ENCODE data around the gene SORCS2. TPM values are rescaled to one million over a fixed set of nuclear protein-coding genes. Genes with fewer than 3 reads are reported as not detected.

The SORCS2 gene
- total RNA-seq, 1 donor from 2014 or later, result 7.2 TPM

DNA sequence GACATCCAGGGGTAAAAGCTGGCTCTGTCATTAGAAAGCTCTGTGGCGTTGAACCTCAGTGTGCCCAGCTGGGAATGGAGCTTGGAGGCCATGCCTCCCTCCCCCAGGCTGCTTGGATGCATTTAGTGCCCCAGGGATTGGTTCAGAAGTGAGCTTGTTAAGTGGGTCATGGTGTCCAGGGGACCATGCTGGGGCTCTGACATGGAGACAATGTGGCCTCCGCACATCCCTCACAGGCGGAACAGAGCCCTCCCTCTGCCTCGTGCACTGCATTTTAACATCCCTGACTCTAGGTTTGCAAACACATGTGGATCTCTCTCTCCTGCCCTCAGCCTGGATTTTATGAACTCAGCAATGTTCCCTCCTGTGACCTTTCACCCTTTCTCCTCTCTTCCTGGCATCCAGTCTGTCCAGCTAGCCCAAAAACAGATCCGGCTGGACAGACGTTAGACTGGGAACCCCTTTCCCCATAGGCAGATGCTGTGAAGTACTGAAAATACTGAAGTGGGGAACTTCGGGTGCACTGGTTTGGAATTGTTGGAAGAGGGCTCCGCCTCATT, 81.5 kb downstream of the SORCS2 start:
- intact Hi-C loops (cut with DNase I), result no loop called here
- TF ChIP-seq, protein P1, sequence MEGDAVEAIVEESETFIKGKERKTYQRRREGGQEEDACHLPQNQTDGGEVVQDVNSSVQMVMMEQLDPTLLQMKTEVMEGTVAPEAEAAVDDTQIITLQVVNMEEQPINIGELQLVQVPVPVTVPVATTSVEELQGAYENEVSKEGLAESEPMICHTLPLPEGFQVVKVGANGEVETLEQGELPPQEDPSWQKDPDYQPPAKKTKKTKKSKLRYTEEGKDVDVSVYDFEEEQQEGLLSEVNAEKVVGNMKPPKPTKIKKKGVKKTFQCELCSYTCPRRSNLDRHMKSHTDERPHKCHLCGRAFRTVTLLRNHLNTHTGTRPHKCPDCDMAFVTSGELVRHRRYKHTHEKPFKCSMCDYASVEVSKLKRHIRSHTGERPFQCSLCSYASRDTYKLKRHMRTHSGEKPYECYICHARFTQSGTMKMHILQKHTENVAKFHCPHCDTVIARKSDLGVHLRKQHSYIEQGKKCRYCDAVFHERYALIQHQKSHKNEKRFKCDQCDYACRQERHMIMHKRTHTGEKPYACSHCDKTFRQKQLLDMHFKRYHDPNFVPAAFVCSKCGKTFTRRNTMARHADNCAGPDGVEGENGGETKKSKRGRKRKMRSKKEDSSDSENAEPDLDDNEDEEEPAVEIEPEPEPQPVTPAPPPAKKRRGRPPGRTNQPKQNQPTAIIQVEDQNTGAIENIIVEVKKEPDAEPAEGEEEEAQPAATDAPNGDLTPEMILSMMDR (IDR thresholded peaks at IDR 0.05), result no peak
- no peak overlapping the region for H3K4me3 ChIP-seq
- no peak overlapping the region for H3K27ac ChIP-seq
- no peaks in the 10 kb centered on the region for H3K4me1 ChIP-seq
- ATAC-seq, result no peak
- DNase-seq, result no peak
- H3K9me3 ChIP-seq, result no peaks in the 10 kb centered on the region
- no peaks in the 10 kb centered on the region for H3K27me3 ChIP-seq
- H3K36me3 ChIP-seq, result no peaks in the 10 kb centered on the region

DNA sequence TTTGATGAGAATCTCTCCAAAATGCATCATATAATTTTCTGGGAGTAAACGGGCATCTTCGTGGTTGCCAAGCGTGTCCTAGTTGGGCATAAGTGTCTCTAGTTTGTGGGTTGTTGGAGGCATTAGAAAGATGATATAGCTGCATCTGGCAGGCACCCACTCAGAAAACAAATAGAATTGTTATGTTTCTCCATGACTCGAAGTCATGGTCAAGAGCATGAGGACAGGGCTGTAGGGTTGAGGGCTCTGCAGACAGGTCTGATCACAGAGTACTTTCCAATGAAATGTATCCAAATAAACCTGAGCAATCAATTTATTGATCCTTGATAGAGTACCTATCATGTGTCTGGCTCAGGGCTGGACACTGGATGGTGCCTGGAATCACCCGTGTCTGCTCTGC, 82.7 kb downstream of the SORCS2 start:
- H3K4me1 ChIP-seq, result no peaks in the 10 kb centered on the region
- H3K36me3 ChIP-seq, result no peaks in the 10 kb centered on the region
- no peaks in the 10 kb centered on the region for H3K9me3 ChIP-seq
- H3K27me3 ChIP-seq, result no peaks in the 10 kb centered on the region
- intact Hi-C loops (cut with DNase I), result no loop called here
- H3K27ac ChIP-seq, result no peak overlapping the region
- H3K4me3 ChIP-seq, result no peak overlapping the region
- TF ChIP-seq, protein P1 (IDR thresholded peaks at IDR 0.05), result no peak
- ATAC-seq (no peak), DNase-seq (no peak)

DNA sequence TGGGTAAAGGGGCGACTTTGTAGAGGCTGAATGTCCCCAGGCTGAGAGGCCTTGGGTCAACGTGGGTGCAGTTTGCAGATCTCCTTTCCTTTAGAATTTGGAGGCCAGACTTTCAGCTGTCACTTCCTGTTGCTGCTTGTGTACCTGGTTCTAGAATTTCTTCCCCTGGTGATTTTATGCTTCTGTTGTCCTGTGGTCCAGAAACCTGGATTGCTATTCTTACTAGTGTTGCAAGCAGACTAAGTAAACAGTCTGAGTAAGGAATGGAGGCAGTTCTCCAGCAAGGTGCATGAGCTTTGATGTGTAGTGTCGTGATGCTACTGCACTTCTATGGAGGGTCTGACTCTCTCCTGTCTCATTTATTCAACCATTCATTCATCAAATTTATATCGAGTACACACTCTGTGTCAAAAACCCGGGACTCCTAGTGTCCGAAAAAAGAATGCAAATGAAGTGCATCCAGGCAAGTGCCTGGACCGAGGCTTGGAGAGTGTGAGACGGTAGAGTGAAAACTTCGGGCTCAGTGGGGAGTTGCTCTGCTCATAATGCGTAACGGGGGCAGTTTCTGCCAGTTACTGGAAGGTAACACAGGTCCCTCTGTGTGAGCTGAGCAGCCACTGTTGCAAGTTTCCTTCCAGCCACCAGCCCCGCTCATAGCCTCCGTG, 83.3 kb downstream of the SORCS2 start:
- TF ChIP-seq, protein P1 (IDR thresholded peaks at IDR 0.05), result no peak
- H3K27ac ChIP-seq, result no peak overlapping the region
- H3K4me1 ChIP-seq, result no peaks in the 10 kb centered on the region
- no peak overlapping the region for H3K4me3 ChIP-seq
- DNase-seq (no peak), ATAC-seq (no peak)
- H3K36me3 ChIP-seq, result no peaks in the 10 kb centered on the region
- intact Hi-C loops (cut with DNase I), result no loop called here
- H3K27me3 ChIP-seq, result no peaks in the 10 kb centered on the region
- no peaks in the 10 kb centered on the region for H3K9me3 ChIP-seq

DNA sequence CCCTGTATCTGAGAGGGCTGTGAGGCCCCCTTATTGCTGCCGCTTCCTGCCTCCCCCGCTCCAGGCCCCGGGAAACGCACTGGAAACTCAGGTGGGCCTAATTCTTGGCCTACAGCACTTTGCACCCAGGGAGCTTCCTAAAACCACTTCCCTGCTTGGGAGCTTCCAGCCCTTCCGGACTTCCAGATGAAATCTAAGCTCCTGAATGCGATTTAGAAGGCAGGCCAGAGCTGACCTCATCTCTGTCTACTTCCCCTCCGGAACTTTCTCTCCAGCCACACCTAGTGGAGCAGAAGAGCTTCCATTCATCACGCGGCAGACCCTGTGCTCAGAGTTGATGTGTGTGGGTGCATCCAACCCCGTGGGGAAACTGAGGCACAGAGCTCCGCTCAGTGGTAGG, 84.2 kb downstream of the SORCS2 start:
- TF ChIP-seq, protein P1 (IDR thresholded peaks at IDR 0.05), result no peak
- intact Hi-C loops (cut with DNase I), result no loop called here
- H3K27ac ChIP-seq, result no peak overlapping the region
- H3K4me1 ChIP-seq, result no peaks in the 10 kb centered on the region
- no peak for DNase-seq
- ATAC-seq, result no peak
- no peaks in the 10 kb centered on the region for H3K27me3 ChIP-seq
- no peaks in the 10 kb centered on the region for H3K36me3 ChIP-seq
- no peak overlapping the region for H3K4me3 ChIP-seq
- H3K9me3 ChIP-seq, result no peaks in the 10 kb centered on the region

DNA sequence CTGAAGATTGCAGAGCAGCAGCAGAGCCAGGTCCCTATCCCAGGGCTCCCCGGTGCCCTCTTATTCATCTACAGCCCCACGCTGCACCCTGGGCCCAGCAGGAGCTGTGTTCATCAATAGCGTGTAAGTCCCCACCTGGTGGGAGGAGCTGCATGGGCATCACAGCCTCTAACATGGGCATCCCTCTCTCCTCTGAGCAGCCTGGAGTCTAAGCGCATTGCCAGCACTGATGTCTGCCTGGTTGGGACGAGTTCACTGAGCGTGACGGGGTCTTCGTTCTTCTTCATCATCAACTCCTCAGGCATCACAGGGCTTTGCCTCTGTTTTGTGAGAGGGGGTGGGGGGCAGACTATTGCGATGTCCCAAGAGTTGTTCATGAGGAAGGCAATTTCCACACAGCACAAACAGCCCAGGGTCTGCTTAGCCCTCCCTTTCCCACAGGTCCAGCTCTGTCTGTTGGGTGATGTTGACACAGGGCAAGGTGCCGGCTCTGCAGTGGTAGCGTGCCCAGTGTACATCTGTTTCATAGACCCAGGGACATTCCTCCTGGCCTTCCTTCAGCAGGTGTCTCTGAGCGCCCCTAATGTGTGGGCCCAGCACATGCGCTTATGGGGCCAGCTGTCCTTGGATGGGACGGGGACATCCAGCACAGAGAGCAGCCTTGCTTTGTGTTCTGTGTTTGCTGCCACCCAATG, 85.9 kb downstream of the SORCS2 start:
- Histone ChIP-seq H3K4me1 (no peaks in the 10 kb centered on the region), H3K4me3 (no peak overlapping the region), H3K27ac (no peak overlapping the region), H3K36me3 (no peaks in the 10 kb centered on the region), H3K9me3 (no peaks in the 10 kb centered on the region), H3K27me3 (no peaks in the 10 kb centered on the region)
- TF ChIP-seq, protein P1 (IDR thresholded peaks at IDR 0.05), result no peak
- ATAC-seq (no peak), DNase-seq (no peak)
- intact Hi-C loops (cut with DNase I), result no loop called here
